ENCODE data around the gene LRIG3.

- TF ChIP-seq POLR2A (IDR thresholded peaks at IDR 0.05) (no peak), CTCF (IDR thresholded peaks at IDR 0.05) (no peak)
Measured at GRCh38 chr12:58880639-58881038, 39.7 kb downstream of the LRIG3 start.
